Glutamatergic neuron (in vitro differentiated cells): ENCODE measurements around the gene KCTD16. TPM values are rescaled to one million over a fixed set of nuclear protein-coding genes. Genes with fewer than 3 reads are reported as not detected.
A peak's percentile ranks its signal among the peaks of the same experiment; 100 is the strongest.

Experiments
- DNase-seq: peaks from one replicate; pipeline ENCODE4 v3.0.0; 2022
- H3K27ac Mint-ChIP-seq: one replicate; pipeline ENCODE4 v1.8.0; 2020; ENCODE audit warnings: mild to moderate bottlenecking, mixed read lengths, inconsistent platforms; ENCODE audit not compliant: unreplicated experiment
- H3K27me3 Mint-ChIP-seq: one replicate; pipeline ENCODE4 v1.8.0; 2020; ENCODE audit warnings: mild to moderate bottlenecking, moderate library complexity, mixed read lengths, inconsistent platforms; ENCODE audit not compliant: unreplicated experiment
- H3K36me3 Mint-ChIP-seq: one replicate; pipeline ENCODE4 v1.8.0; 2020; ENCODE audit warnings: mild to moderate bottlenecking, mixed read lengths, inconsistent platforms; ENCODE audit not compliant: unreplicated experiment
- H3K4me1 Mint-ChIP-seq: one replicate; pipeline ENCODE4 v1.8.0; 2020; ENCODE audit warnings: mild to moderate bottlenecking, low read depth, mixed read lengths, inconsistent platforms; ENCODE audit not compliant: unreplicated experiment
- H3K4me3 Mint-ChIP-seq: one replicate; pipeline ENCODE4 v1.8.0; 2020; ENCODE audit warnings: mild to moderate bottlenecking, mixed read lengths, inconsistent platforms; ENCODE audit not compliant: unreplicated experiment
- H3K9me3 Mint-ChIP-seq: one replicate; pipeline ENCODE4 v1.8.0; 2020; ENCODE audit warnings: mild to moderate bottlenecking, moderate library complexity, mixed read lengths, inconsistent platforms; ENCODE audit not compliant: unreplicated experiment
- total RNA-seq: library from RNA; stranded (reverse); fragmentation: NEBNext Ultra II Directional; extraction: Animal tissue kit (Norgen Biotek cat#: 25700); gene quantifications from one replicate; pipeline ENCODE4 v1.2.1, GENCODE V29; 2021; ENCODE audit not compliant: unreplicated experiment
- TF ChIP-seq, protein P1 (sequence below): fragments of 200-600 bp; sonication (generic); IDR thresholded peaks from one replicate; pipeline ENCODE4 v1.5.0; 2021; ENCODE audit not compliant: partially characterized antibody, unreplicated experiment

The KCTD16 gene
- total RNA-seq, 1 donor from 2014 or later: 16.9 TPM

DNA sequence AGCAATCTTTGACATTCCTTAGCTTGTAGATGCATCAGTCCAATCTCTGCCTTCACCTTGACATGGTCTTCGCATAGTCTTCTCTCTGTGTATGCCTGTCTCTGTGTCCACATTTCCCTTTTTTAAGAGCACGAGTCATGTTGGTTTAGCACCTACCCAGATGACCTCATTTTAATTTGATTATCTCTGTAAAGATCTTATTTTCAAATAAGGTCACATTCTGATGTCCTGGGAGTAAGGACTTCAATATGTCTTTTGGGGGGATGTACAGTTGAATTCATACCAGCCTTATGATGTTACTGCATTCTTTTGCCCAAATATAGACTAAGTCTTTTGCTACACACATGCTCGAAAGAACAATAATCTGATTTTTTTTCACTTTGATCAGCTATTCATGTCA, 6.9 kb downstream of the KCTD16 start:
- Mint-ChIP-seq H3K4me1 (no peaks in the 10 kb centered on the region), H3K27ac (no peak overlapping the region), H3K4me3 (no peak overlapping the region), H3K36me3 (no peaks in the 10 kb centered on the region), H3K27me3 (peaks cover 2% of the 10 kb centered on the region), H3K9me3 (no peaks in the 10 kb centered on the region)
- TF ChIP-seq, protein P1, sequence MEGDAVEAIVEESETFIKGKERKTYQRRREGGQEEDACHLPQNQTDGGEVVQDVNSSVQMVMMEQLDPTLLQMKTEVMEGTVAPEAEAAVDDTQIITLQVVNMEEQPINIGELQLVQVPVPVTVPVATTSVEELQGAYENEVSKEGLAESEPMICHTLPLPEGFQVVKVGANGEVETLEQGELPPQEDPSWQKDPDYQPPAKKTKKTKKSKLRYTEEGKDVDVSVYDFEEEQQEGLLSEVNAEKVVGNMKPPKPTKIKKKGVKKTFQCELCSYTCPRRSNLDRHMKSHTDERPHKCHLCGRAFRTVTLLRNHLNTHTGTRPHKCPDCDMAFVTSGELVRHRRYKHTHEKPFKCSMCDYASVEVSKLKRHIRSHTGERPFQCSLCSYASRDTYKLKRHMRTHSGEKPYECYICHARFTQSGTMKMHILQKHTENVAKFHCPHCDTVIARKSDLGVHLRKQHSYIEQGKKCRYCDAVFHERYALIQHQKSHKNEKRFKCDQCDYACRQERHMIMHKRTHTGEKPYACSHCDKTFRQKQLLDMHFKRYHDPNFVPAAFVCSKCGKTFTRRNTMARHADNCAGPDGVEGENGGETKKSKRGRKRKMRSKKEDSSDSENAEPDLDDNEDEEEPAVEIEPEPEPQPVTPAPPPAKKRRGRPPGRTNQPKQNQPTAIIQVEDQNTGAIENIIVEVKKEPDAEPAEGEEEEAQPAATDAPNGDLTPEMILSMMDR: no peak
- DNase-seq: no peak

DNA sequence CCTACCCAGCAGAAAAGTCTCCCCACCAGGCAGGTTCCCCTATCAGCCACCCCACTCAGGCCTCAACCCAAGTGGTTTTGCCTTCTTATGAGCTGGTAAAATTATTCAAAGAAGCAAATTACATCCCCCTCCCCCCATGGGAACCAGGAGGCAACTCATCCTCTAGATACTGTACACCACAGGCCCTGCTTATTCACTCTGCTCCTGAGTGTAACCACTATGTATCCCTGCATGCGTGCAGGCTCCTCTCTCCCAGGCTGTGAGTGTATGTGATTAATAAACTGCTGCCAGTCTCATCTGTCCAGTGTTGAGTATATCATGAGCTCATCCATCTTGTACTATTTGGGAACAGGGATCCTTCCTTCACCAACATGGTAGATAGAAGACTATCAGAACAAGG, 8.6 kb downstream of the KCTD16 start:
- H3K4me1 Mint-ChIP-seq: no peaks in the 10 kb centered on the region
- TF ChIP-seq, protein P1: no peak
- no peak for DNase-seq
- no peak overlapping the region for H3K4me3 Mint-ChIP-seq
- H3K27ac Mint-ChIP-seq: no peak overlapping the region
- no peaks in the 10 kb centered on the region for H3K36me3 Mint-ChIP-seq
- peaks cover 2% of the 10 kb centered on the region for H3K27me3 Mint-ChIP-seq
- H3K9me3 Mint-ChIP-seq: no peaks in the 10 kb centered on the region

DNA sequence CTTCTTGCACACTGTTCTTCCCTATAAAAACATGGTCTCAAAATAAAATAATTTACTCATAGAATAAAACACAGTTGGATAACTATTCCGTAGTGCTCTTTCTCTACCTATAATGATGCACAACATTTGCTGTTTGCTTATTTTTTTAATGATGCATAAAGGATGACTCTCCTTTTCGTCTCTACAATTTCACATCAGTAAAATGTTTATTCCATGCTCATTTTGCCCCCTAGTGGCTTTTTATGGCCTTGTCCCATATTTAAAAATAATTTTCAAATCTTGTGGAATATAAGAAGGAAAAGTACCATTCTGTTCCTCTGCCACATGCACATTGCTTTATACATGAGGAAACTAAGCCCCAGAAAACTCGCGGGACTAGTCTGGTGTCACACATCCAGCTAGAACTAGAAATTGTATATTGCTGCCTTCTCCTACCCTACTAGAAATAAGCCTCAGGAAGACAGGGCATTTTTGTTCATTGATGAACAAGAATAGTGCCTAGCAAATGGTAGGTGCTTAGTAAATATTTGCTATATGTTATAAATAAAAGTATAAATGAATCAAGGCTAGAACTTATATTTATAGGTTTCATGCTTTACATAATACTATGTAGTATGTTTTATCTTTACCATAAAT, 12.7 kb downstream of the KCTD16 start:
- Mint-ChIP-seq H3K9me3 (no peaks in the 10 kb centered on the region), H3K27me3 (peaks cover 2% of the 10 kb centered on the region), H3K4me3 (no peak overlapping the region), H3K4me1 (no peaks in the 10 kb centered on the region), H3K36me3 (no peaks in the 10 kb centered on the region), H3K27ac (no peak overlapping the region)
- no peak for DNase-seq
- TF ChIP-seq, protein P1: peak; percentile 80

DNA sequence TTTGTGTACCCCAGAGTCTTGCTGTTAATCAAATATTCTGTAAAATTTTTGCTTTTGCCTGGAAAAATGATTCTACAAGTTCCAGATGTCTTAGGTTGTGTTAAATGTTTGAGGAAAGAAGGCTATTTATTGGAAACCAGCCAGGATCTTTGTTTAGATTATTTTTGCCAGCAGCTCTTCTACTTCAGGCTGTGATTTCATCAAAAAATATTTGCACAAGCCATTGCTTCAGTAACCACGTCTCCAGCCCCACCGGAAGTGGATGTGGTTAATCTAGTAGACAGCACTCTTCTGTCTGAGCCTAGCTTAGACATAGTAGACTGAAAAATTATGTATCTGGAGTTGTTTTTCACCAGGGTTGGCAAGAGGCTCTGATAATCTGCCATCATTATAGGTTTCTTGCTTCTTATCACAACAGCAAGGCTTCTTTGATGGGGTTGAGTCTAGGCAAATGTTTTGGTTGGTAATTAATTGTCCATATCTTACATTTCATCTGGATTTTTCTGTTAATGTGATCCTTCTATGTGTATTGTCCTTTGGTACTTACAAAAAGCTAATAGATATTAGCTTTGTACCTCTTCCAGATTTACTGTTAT, 17.1 kb downstream of the KCTD16 start:
- H3K27ac Mint-ChIP-seq: no peak overlapping the region
- H3K27me3 Mint-ChIP-seq: no peaks in the 10 kb centered on the region
- DNase-seq: no peak
- H3K4me1 Mint-ChIP-seq: no peaks in the 10 kb centered on the region
- H3K36me3 Mint-ChIP-seq: no peaks in the 10 kb centered on the region
- H3K9me3 Mint-ChIP-seq: no peaks in the 10 kb centered on the region
- no peak overlapping the region for H3K4me3 Mint-ChIP-seq
- TF ChIP-seq, protein P1: no peak

DNA sequence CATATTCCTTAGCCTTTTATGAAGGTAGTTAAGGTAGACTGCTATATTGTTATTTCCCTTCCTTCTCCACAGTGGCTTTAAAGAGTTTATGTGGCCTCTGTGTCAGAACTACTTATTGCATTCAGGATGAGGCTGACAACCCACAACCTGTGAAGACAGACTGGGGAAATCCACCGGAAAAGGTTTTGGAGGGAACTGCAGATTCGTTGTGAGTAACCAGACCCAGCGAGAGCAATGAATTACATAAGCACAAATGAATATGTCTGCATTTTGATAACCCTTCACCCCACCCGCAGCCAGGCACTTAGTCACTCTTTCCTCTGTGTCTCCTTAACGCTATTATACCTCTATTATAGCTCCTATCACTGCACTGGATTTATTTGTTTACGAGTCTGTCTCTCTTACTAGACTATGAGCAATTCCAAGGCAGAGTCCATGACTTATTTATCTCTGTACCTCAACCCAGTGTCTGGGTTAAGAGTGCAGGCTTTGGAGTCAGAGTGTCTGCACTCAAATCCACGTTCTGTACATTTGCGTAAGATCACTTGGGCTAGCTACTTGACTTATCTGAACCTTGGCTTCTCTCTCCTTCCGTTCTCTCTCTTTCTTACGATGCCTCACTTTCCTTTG, 19.2 kb downstream of the KCTD16 start:
- H3K4me1 Mint-ChIP-seq: no peaks in the 10 kb centered on the region
- TF ChIP-seq, protein P1: no peak
- H3K27ac Mint-ChIP-seq: no peak overlapping the region
- no peaks in the 10 kb centered on the region for H3K9me3 Mint-ChIP-seq
- no peaks in the 10 kb centered on the region for H3K36me3 Mint-ChIP-seq
- H3K4me3 Mint-ChIP-seq: no peak overlapping the region
- DNase-seq: no peak
- H3K27me3 Mint-ChIP-seq: no peaks in the 10 kb centered on the region
